ENCODE measurements around the gene FAM200C. TPM values are rescaled to one million over a fixed set of nuclear protein-coding genes. Genes with fewer than 3 reads are reported as not detected.

Gene FAM200C
- total and polyA plus RNA-seq, 2 of the 13 experiments (the other 11 are each of a cell fraction or from before 2014, with no cell fraction given): 3.2 to 4.7 TPM

- DNase-seq (ENCODE audit: low spot score) (no peak), ATAC-seq (no peak)
- WGBS (ENCODE audit: low lambda C conversion rate): 0% methylated on average over 3 of the region's 3 CpGs
Observed at GRCh38 chr5:160363211-160363610, 36.6 kb downstream of the FAM200C start.

GRCh38 chr5:160361624-160362228 is 38.1 kb downstream of the FAM200C start:
- H2AFZ ChIP-seq (ENCODE audit: low read length): no peak overlapping the region
- no peaks in the 10 kb centered on the region for H3K4me1 ChIP-seq (ENCODE audit: insufficient read depth, low read length)
- intact Hi-C loops (cut with micrococcal nuclease; ENCODE audit: unreplicated experiment): no loop called here
- in situ Hi-C loops (cut with HindIII; ENCODE audit: extremely low pct_ligation_motif_present, low pct_unique_long_range_greater_than_20kb): no loop called here
- H3K4me3 ChIP-seq (replicated peaks in 1 of 3; ENCODE audit: insufficient read depth in 1 of 3, low read depth in 2 of 3, low read length in 3 of 3): no peak overlapping the region
- no peaks in the 10 kb centered on the region for H3K79me2 ChIP-seq (ENCODE audit: insufficient read depth, low read length)
- CTCF ChIA-PET (ENCODE audit: low intra/inter-chr PET ratio, low total read pairs): no interaction called here
- no TSS peak for BruUV-seq (replicated peaks)
- no peaks in the 10 kb centered on the region for H3K36me3 ChIP-seq (replicated peaks in 1 of 2; ENCODE audit: control insufficient read depth in 1 of 2, insufficient read depth in 2 of 2, low read length in 2 of 2)
- ATAC-seq (no peak), FAIRE-seq (no peak), DNase-seq (ENCODE audit: low spot score) (no peak)
- no peak overlapping the region for H3K27ac ChIP-seq (ENCODE audit: extremely low read length, insufficient read depth, low read length)
- POLR2A ChIA-PET: no interaction called here
- 40% methylated on average over 9 of the region's 9 CpGs for WGBS (ENCODE audit: low lambda C conversion rate)
- H4K20me1 ChIP-seq (ENCODE audit: insufficient read depth, low read length): no peaks in the 10 kb centered on the region
- H3K4me2 ChIP-seq (ENCODE audit: low read depth, low read length): no peak overlapping the region
- H3K9me3 ChIP-seq (ENCODE audit: low read length): no peaks in the 10 kb centered on the region
- peaks cover 0 to 3% of the 10 kb centered on the region in 2 experiments; a peak in 3 of 5 replicates for H3K27me3 ChIP-seq (ENCODE audit: control insufficient read depth in 1 of 2, insufficient read depth in 2 of 2, low read length in 2 of 2)
- no peak overlapping the region for H3K9ac ChIP-seq (ENCODE audit: insufficient read depth, low read depth, low read length)
- TF ChIP-seq USF2 (IDR thresholded peaks at IDR 0.05; ENCODE audit: low read depth, low read length) (peak; percentile 60), USF2 (CRISPR knock-in tag; IDR thresholded peaks at IDR 0.05; ENCODE audit: borderline replicate concordance) (no peak), THYN1 (CRISPR knock-in tag; IDR thresholded peaks at IDR 0.05; ENCODE audit: borderline replicate concordance, low read depth) (no peak), ZNF460 (CRISPR knock-in tag; IDR thresholded peaks at IDR 0.05; ENCODE audit: borderline replicate concordance) (no peak), YY1 (IDR thresholded peaks at IDR 0.05; ENCODE audit: insufficient read depth, insufficient replicate concordance, low read depth, low read length) (no peak)

More at GRCh38 chr5:160363211-160363610, 36.6 kb downstream of the FAM200C start:
- in situ Hi-C loops (cut with HindIII; ENCODE audit: extremely low pct_ligation_motif_present, low pct_unique_long_range_greater_than_20kb): no loop called here
- no peaks in the 10 kb centered on the region for H3K4me1 ChIP-seq (ENCODE audit: insufficient read depth, low read length)
- H3K4me3 ChIP-seq (replicated peaks in 1 of 3; ENCODE audit: insufficient read depth in 1 of 3, low read depth in 2 of 3, low read length in 3 of 3): no peak overlapping the region
- H3K4me2 ChIP-seq (ENCODE audit: low read depth, low read length): no peak overlapping the region
- peaks cover 0 to 6% of the 10 kb centered on the region in 2 experiments; a peak in 2 of 5 replicates for H3K27me3 ChIP-seq (ENCODE audit: control insufficient read depth in 1 of 2, insufficient read depth in 2 of 2, low read length in 2 of 2)
- CTCF ChIA-PET (ENCODE audit: low intra/inter-chr PET ratio, low total read pairs): no interaction called here
- no peak overlapping the region for H3K9ac ChIP-seq (ENCODE audit: insufficient read depth, low read depth, low read length)
- intact Hi-C loops (cut with micrococcal nuclease; ENCODE audit: unreplicated experiment): no loop called here
- no peaks in the 10 kb centered on the region for H3K79me2 ChIP-seq (ENCODE audit: insufficient read depth, low read length)
- no TSS peak for BruUV-seq (replicated peaks)
- no peaks in the 10 kb centered on the region for H3K9me3 ChIP-seq (ENCODE audit: low read length)
- no peak overlapping the region for H3K27ac ChIP-seq (ENCODE audit: extremely low read length, insufficient read depth, low read length)
- POLR2A ChIA-PET: no interaction called here
- FAIRE-seq: no peak
- no peaks in the 10 kb centered on the region for H3K36me3 ChIP-seq (replicated peaks in 1 of 2; ENCODE audit: control insufficient read depth in 1 of 2, insufficient read depth in 2 of 2, low read length in 2 of 2)
- no peaks in the 10 kb centered on the region for H4K20me1 ChIP-seq (ENCODE audit: insufficient read depth, low read length)
- no peak overlapping the region for H2AFZ ChIP-seq (ENCODE audit: low read length)
- TF ChIP-seq POGZ (CRISPR knock-in tag; IDR thresholded peaks at IDR 0.05) (no peak), ZNF749 (CRISPR knock-in tag; IDR thresholded peaks at IDR 0.05; ENCODE audit: borderline replicate concordance) (no peak), ZNF557 (CRISPR knock-in tag; IDR thresholded peaks at IDR 0.05) (no peak), SP1 (IDR thresholded peaks at IDR 0.05) (no peak), SP1 (CRISPR knock-in tag; IDR thresholded peaks at IDR 0.05) (no peak)

Data from HepG2 (cell line).